Keratinocyte (primary cell): Measurements from ENCODE around the gene COMMD6. TPM values are rescaled to one million over a fixed set of nuclear protein-coding genes. Genes with fewer than 3 reads are reported as not detected.

Experiments used
- DNase-seq: peaks from one replicate; pipeline ENCODE4 v3.0.0-alpha.2; 2011; ENCODE audit warnings: low read depth, missing footprints, low spot score
- FAIRE-seq: peaks from 2 replicates; lab custom pipeline; 2011; peaks lifted over from hg19 to GRCh38; lab: Jason Lieb, UNC
- H2AFZ ChIP-seq: 2 replicates; pipeline ENCODE4 v1.6.0; 2012; ENCODE audit warnings: low read length, control low read depth, inconsistent platforms; ENCODE audit not compliant: control insufficient read depth
- H3K27ac ChIP-seq: 2 replicates; pipeline ENCODE4 v1.5.1; 2011; ENCODE audit warnings: low read length; ENCODE audit not compliant: control insufficient read depth, insufficient read depth
- H3K27me3 ChIP-seq: 3 replicates; pipeline ENCODE4 v1.6.0; 2011; ENCODE audit warnings: low read length; ENCODE audit not compliant: control insufficient read depth, insufficient read depth; ENCODE audit errors: extremely low read depth
- H3K36me3 ChIP-seq, 2 experiments: 2 replicates in 1 of 2; 3 replicates in 1 of 2; pipeline ENCODE4 v1.5.1; 2011; ENCODE audit warnings: low read length in 2 of 2, mild to moderate bottlenecking in 1 of 2; ENCODE audit not compliant: control insufficient read depth in 2 of 2, insufficient read depth in 2 of 2; ENCODE audit errors: extremely low read depth in 1 of 2
- H3K4me1 ChIP-seq: 3 replicates; pipeline ENCODE4 v1.5.1; 2011; ENCODE audit warnings: low read length; ENCODE audit not compliant: control insufficient read depth, insufficient read depth; ENCODE audit errors: extremely low read depth
- H3K4me2 ChIP-seq: 3 replicates; pipeline ENCODE4 v1.6.0; 2011; ENCODE audit warnings: low read depth, low read length; ENCODE audit not compliant: control insufficient read depth, insufficient read depth; ENCODE audit errors: extremely low read depth
- H3K4me3 ChIP-seq, 3 experiments: fragments of 200-600 bp in 1 of 3; sonication (generic) in 1 of 3; 2 replicates in 2 of 3; 3 replicates in 1 of 3; pipeline ENCODE4 v1.5.1; 2011 to 2016; ENCODE audit warnings: low read length in 3 of 3, mild to moderate bottlenecking in 3 of 3, control low read depth in 2 of 3, inconsistent platforms in 1 of 3, low read depth in 1 of 3, mixed read lengths in 1 of 3, mixed run types in 1 of 3, moderate library complexity in 1 of 3; ENCODE audit not compliant: control insufficient read depth in 2 of 3, insufficient read depth in 2 of 3; ENCODE audit errors: extremely low read depth in 1 of 3
- H3K79me2 ChIP-seq: 2 replicates; pipeline ENCODE4 v1.6.0; 2012; ENCODE audit warnings: low read length; ENCODE audit not compliant: control insufficient read depth, insufficient read depth
- H3K9ac ChIP-seq: 3 replicates; pipeline ENCODE4 v1.6.0; 2011; ENCODE audit warnings: low read length; ENCODE audit not compliant: control insufficient read depth, insufficient read depth; ENCODE audit errors: extremely low read depth
- H3K9me1 ChIP-seq: 3 replicates; pipeline ENCODE4 v1.6.0; 2011; ENCODE audit warnings: low read length; ENCODE audit not compliant: control insufficient read depth, insufficient read depth; ENCODE audit errors: extremely low read depth
- H3K9me3 ChIP-seq: 2 replicates; pipeline ENCODE4 v1.5.1; 2012; ENCODE audit warnings: low read depth, low read length; ENCODE audit not compliant: control insufficient read depth
- H4K20me1 ChIP-seq: 3 replicates; pipeline ENCODE4 v1.6.0; 2011; ENCODE audit warnings: low read length; ENCODE audit not compliant: control insufficient read depth, insufficient read depth; ENCODE audit errors: extremely low read depth
- EZH2 ChIP-seq: IDR thresholded peaks from one replicate; pipeline ENCODE4 v1.6.1; 2012; ENCODE audit warnings: inconsistent platforms, mild to moderate bottlenecking, low read length, moderate library complexity
- dilution Hi-C: fragments of 300-500 bp; cut with MboI; formaldehyde crosslinking; loops from one replicate; pipeline ENCODE4 v1.7.0; 2020; ENCODE audit warnings: low sequenced_read_pairs; ENCODE audit not compliant: extremely low pct_ligation_motif_present
- polyA plus RNA-seq, 5 experiments: library from polyadenylated mRNA; depleted of rRNA in 3 of 5; stranded (reverse) in 3 of 5; stranded (forward) in 1 of 5; unstranded in 1 of 5; fragments of >200 nt; gene quantifications; 1 replicate in 1 of 5; 2 replicates in 3 of 5; 3 replicates in 1 of 5; pipeline versions ENCODE4 v1.2.1 to v1.2.3, GENCODE V29; 2011 to 2012; ENCODE audit warnings: missing spikeins in 2 of 5, low read depth in 1 of 5, low replicate concordance in 1 of 5
- TF ChIP-seq, protein P1 (sequence below), 3 experiments: IDR thresholded peaks in 1 of 3; conservative IDR thresholded peaks in 1 of 3; optimal IDR thresholded peaks in 1 of 3; 2 replicates in 2 of 3; 3 replicates in 1 of 3; pipeline versions ENCODE3 to v1.5.1; 2011; ENCODE audit warnings: low read length in 3 of 3, mild to moderate bottlenecking in 3 of 3, moderate library complexity in 2 of 3, control low read depth in 1 of 3, inconsistent platforms in 1 of 3; ENCODE audit not compliant: insufficient read depth in 2 of 3; ENCODE audit errors: extremely low read depth in 1 of 3

Gene COMMD6
- polyA plus RNA-seq, 1 donor (not counting 4 experiments of a cell fraction or from before 2014, with no cell fraction given), result 403 TPM

DNA sequence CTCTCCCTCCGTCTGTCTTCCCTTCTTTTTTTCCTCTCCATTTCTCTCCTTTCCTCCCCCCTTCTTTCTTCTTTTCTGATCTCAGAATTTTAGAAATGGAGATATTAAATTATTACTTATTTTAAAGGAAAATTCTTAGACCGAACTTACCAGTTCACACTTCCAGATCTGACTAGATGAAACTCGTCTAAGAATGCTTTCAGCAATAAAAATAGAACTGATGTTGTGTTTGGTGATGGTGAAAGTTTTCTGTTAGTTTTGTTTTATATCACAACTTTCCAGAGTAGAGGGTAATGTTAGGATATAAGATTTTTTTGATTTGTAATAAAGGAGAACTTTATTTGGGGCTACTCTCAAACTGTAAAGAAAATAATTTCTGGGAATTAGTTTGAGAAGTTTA is 41.9 kb upstream of the COMMD6 start:
- H3K36me3 ChIP-seq, result peaks cover 3% of the 10 kb centered on the region in 2 experiments
- dilution Hi-C loops, result no loop called here
- FAIRE-seq, result no peak

DNA sequence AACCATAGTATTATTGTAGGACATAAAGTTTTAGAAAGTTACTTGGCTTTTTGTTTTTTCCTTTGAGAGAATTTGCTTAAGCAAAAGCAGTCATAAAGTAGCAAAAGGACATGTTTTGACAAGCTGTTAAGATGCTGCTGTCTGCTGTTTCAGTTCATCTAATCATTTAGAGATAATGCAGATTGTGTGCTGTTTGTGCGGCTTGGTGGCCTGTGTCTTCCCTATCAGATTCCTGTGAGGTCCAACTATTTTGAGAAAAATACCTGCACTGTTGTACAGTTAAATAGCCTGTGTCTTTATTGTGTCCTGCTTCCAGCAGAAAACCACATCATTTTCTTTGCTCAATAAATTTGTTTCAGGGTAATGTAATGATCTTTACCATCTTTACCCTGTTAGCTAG is 31.9 kb upstream of the COMMD6 start:
- Histone ChIP-seq H3K9ac (no peak overlapping the region), H4K20me1 (no peaks in the 10 kb centered on the region), H3K9me3 (no peaks in the 10 kb centered on the region), H3K27me3 (no peaks in the 10 kb centered on the region), H2AFZ (no peak overlapping the region), H3K9me1 (no peaks in the 10 kb centered on the region), H3K36me3 (peaks cover 4 to 18% of the 10 kb centered on the region in 2 experiments), H3K4me2 (no peak overlapping the region), H3K4me3 (no peak overlapping the region), H3K79me2 (peaks cover 3% of the 10 kb centered on the region), H3K4me1 (peaks cover 11% of the 10 kb centered on the region), H3K27ac (no peak overlapping the region)
- FAIRE-seq, result peak; percentile 67
- dilution Hi-C loops, result no loop called here
- DNase-seq, result no peak
- TF ChIP-seq EZH2, result no peak
- TF ChIP-seq, protein P1, sequence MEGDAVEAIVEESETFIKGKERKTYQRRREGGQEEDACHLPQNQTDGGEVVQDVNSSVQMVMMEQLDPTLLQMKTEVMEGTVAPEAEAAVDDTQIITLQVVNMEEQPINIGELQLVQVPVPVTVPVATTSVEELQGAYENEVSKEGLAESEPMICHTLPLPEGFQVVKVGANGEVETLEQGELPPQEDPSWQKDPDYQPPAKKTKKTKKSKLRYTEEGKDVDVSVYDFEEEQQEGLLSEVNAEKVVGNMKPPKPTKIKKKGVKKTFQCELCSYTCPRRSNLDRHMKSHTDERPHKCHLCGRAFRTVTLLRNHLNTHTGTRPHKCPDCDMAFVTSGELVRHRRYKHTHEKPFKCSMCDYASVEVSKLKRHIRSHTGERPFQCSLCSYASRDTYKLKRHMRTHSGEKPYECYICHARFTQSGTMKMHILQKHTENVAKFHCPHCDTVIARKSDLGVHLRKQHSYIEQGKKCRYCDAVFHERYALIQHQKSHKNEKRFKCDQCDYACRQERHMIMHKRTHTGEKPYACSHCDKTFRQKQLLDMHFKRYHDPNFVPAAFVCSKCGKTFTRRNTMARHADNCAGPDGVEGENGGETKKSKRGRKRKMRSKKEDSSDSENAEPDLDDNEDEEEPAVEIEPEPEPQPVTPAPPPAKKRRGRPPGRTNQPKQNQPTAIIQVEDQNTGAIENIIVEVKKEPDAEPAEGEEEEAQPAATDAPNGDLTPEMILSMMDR (optimal IDR thresholded peaks at IDR 0.05 in 1 of 3, IDR thresholded peaks at IDR 0.05 in 1 of 3, conservative IDR thresholded peaks at IDR 0.05 in 1 of 3; ENCODE audit: extremely low read depth in 1 of 3, insufficient read depth in 2 of 3, low read length in 3 of 3), result no peak

More for the DNA sequence above, 41.9 kb upstream of the COMMD6 start:
- Histone ChIP-seq H2AFZ (no peak overlapping the region), H3K9ac (no peak overlapping the region), H3K79me2 (peaks cover 3% of the 10 kb centered on the region), H3K4me1 (no peaks in the 10 kb centered on the region), H4K20me1 (no peaks in the 10 kb centered on the region), H3K9me1 (no peaks in the 10 kb centered on the region), H3K4me3 (no peak overlapping the region), H3K9me3 (no peaks in the 10 kb centered on the region), H3K27me3 (no peaks in the 10 kb centered on the region), H3K4me2 (no peak overlapping the region), H3K27ac (no peak overlapping the region)
- no peak for DNase-seq
- TF ChIP-seq, protein P1 (optimal IDR thresholded peaks at IDR 0.05 in 1 of 3, IDR thresholded peaks at IDR 0.05 in 1 of 3, conservative IDR thresholded peaks at IDR 0.05 in 1 of 3; ENCODE audit: extremely low read depth in 1 of 3, insufficient read depth in 2 of 3, low read length in 3 of 3), result no peak
- no peak for TF ChIP-seq EZH2
